Erythroblast (primary cell): Measurements from ENCODE around the gene TTLL6.

ENCODE experiments used
- GATA1 ChIP-seq: IDR thresholded peaks from 2 replicates; pipeline ENCODE4 v1.6.1; 2011; ENCODE audit warnings: low read depth, mild to moderate bottlenecking, control low read depth, low read length, moderate library complexity
- POLR2A ChIP-seq: IDR thresholded peaks from 2 replicates; pipeline ENCODE4 v1.6.1; 2011; ENCODE audit warnings: mild to moderate bottlenecking, low read length

GRCh38 chr17:48843187-48843900, 26.3 kb upstream of the TTLL6 start:
- TF ChIP-seq POLR2A (no peak), GATA1 (no peak)
